DMS114 treated with DMSO at 0.1 percent for 48 hours (cell line): ENCODE measurements around the gene TARBP1.
"Not testable (repeated sequence)": the region's sequence is repeated elsewhere in the genome, so short reads cannot be mapped to it uniquely, and the experiment has no call there.

ENCODE experiments used
- DNase-seq: peaks from one replicate; lab custom pipeline; 2025; ENCODE audit not compliant: unreplicated experiment; lab: John Stamatoyannopoulos, UW

The TARBP1 gene

GRCh38 chr1:234478481-234479309 lies at the start of gene TARBP1:
TARBP1 (minus strand) TSS chr1:234479179; CDS start chr1:234479103, 76 bp downstream.
- DNase-seq: peak; percentile 43

GRCh38 chr1:234528074-234528865 lies 49.3 kb upstream of the TARBP1 start:
- DNase-seq: no peak

GRCh38 chr1:234527346-234527745 lies 48.4 kb upstream of the TARBP1 start:
- DNase-seq: no peak

- no peak for DNase-seq
Measured at GRCh38 chr1:234526922-234527321, 47.9 kb upstream of the TARBP1 start.

- DNase-seq: no peak
Measured at GRCh38 chr1:234525099-234525799, 46.3 kb upstream of the TARBP1 start.

- DNase-seq: no peak
Measured at GRCh38 chr1:234521836-234522235, 42.9 kb upstream of the TARBP1 start.

- DNase-seq: no peak
Measured at GRCh38 chr1:234520908-234521817, 42.2 kb upstream of the TARBP1 start.

GRCh38 chr1:234519506-234519905 lies 40.5 kb upstream of the TARBP1 start:
- no peak for DNase-seq

- no peak for DNase-seq
Measured at GRCh38 chr1:234518876-234519275, 39.9 kb upstream of the TARBP1 start.

- DNase-seq: not testable (repeated sequence)
Measured at GRCh38 chr1:234518086-234518485, 39.1 kb upstream of the TARBP1 start.

GRCh38 chr1:234517110-234517802 lies 38.3 kb upstream of the TARBP1 start:
- no peak for DNase-seq

- DNase-seq: no peak
Measured at GRCh38 chr1:234515821-234516241, 36.9 kb upstream of the TARBP1 start.

GRCh38 chr1:234515411-234515810 lies 36.4 kb upstream of the TARBP1 start:
- DNase-seq: no peak

GRCh38 chr1:234512451-234512861 lies 33.5 kb upstream of the TARBP1 start:
- no peak for DNase-seq

- DNase-seq: no peak
Measured at GRCh38 chr1:234509457-234510328, 30.7 kb upstream of the TARBP1 start.

GRCh38 chr1:234507626-234508387 lies 28.8 kb upstream of the TARBP1 start:
- DNase-seq: no peak

GRCh38 chr1:234507089-234507488 lies 28.1 kb upstream of the TARBP1 start:
- no peak for DNase-seq

GRCh38 chr1:234505769-234506102 lies 26.8 kb upstream of the TARBP1 start:
- no peak for DNase-seq
